ENCODE data around the gene CA9. TPM values are rescaled to one million over a fixed set of nuclear protein-coding genes. Genes with fewer than 3 reads are reported as not detected.

Gene CA9
- total RNA-seq, 1 donor from 2014 or later: not detected

DNA sequence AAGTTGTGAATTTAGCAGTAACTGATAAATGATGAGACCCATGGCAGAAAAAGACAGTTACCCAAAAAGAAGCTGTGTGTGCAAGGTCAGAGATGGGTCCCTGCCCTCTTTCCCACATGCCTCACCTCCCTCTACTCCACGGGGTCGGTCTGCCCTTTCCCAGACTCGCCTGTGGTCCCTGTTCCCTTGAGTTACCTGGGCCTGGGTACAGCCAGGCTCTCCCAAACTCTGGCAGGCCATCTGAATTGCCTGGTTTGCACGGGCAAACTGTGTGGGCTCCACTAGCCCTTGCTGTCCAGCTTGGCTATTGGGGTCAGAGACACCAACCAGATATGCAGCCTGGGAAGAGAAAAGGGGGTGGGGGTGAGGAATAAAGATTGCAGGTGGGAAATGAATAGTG lies 34.4 kb downstream of the CA9 start:
- no peaks in the 10 kb centered on the region for H3K9me3 Mint-ChIP-seq (ENCODE audit: unreplicated experiment)
- H3K27me3 Mint-ChIP-seq (ENCODE audit: low read depth, unreplicated experiment): no peaks in the 10 kb centered on the region
- H3K9me3 ChIP-seq (ENCODE audit: insufficient read depth, low read depth, low read length): no peaks in the 10 kb centered on the region
- peaks cover 58% of the 10 kb centered on the region for H3K79me2 ChIP-seq (ENCODE audit: insufficient read depth, low read length)
- no peak for TF ChIP-seq EZH2 (IDR thresholded peaks at IDR 0.05; ENCODE audit: insufficient read depth, low read length)
- TF ChIP-seq, protein P1, sequence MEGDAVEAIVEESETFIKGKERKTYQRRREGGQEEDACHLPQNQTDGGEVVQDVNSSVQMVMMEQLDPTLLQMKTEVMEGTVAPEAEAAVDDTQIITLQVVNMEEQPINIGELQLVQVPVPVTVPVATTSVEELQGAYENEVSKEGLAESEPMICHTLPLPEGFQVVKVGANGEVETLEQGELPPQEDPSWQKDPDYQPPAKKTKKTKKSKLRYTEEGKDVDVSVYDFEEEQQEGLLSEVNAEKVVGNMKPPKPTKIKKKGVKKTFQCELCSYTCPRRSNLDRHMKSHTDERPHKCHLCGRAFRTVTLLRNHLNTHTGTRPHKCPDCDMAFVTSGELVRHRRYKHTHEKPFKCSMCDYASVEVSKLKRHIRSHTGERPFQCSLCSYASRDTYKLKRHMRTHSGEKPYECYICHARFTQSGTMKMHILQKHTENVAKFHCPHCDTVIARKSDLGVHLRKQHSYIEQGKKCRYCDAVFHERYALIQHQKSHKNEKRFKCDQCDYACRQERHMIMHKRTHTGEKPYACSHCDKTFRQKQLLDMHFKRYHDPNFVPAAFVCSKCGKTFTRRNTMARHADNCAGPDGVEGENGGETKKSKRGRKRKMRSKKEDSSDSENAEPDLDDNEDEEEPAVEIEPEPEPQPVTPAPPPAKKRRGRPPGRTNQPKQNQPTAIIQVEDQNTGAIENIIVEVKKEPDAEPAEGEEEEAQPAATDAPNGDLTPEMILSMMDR (IDR thresholded peaks at IDR 0.05; ENCODE audit: insufficient read depth, low read depth, low read length): no peak
- no peaks in the 10 kb centered on the region for H3K4me1 ChIP-seq (ENCODE audit: insufficient read depth, low read length)
- H4K20me1 ChIP-seq (ENCODE audit: insufficient read depth, low read length): peaks cover 90% of the 10 kb centered on the region
- DNase-seq (ENCODE audit: low read depth) (no peak), FAIRE-seq (no peak)
- peak overlapping the region; percentile 4 for H3K27ac Mint-ChIP-seq (ENCODE audit: unreplicated experiment)
- H3K36me3 ChIP-seq (ENCODE audit: insufficient read depth, low read length): peaks cover 88% of the 10 kb centered on the region
- H3K27ac ChIP-seq (ENCODE audit: low read depth, low read length): no peak overlapping the region
- no peak overlapping the region for H3K4me2 ChIP-seq (ENCODE audit: low read length)
- H3K27me3 ChIP-seq (ENCODE audit: insufficient read depth, low read length): no peaks in the 10 kb centered on the region
- no peak overlapping the region for H3K9ac ChIP-seq (ENCODE audit: low read length)
- H3K4me1 Mint-ChIP-seq (ENCODE audit: low read depth, unreplicated experiment): no peaks in the 10 kb centered on the region
- H3K4me3 ChIP-seq (ENCODE audit: insufficient read depth, low read depth, low read length): no peak overlapping the region
- no peak overlapping the region for H2AFZ ChIP-seq (ENCODE audit: low read depth, low read length)
- peaks cover 46% of the 10 kb centered on the region for H3K36me3 Mint-ChIP-seq (ENCODE audit: low read depth, unreplicated experiment)
- no peak overlapping the region for H3K4me3 Mint-ChIP-seq (ENCODE audit: unreplicated experiment)

DNA sequence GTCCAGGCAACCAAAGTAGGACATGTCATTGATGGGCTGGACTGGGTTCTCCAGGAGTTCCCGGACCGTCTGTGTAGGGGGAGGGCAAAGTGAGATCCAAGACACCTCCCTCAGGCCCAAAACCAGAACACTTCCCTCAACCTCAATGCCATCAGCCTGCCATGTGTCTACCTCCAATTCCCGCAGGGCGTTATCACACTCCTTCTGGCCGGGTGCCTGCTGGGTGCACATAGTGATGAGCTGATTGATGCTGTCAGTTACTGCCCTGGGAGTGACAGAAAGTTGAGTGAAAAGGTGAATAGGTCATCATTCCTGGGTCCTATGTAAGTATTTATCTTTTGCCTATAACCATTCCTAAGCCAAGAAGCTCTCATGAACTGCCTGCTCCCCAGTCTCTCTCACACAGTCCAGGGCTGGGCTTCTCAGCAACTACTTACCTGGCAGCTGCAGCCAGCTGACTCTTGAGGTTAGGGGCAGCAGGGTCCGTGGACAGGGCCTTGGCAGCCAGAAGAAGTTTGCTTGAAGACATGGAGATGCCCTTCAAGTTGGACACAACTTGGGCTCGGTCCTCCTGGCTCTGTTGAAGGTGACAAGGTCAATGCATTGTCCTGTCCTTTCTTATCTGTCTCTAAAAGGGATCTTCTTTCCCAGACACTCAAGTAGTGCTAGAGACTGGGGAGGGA lies 37.2 kb downstream of the CA9 start:
- H3K9ac ChIP-seq (ENCODE audit: low read length): no peak overlapping the region
- Mint-ChIP-seq H3K4me3 (ENCODE audit: unreplicated experiment) (no peak overlapping the region), H3K27me3 (ENCODE audit: low read depth, unreplicated experiment) (no peaks in the 10 kb centered on the region), H3K36me3 (ENCODE audit: low read depth, unreplicated experiment) (peaks cover 44% of the 10 kb centered on the region), H3K9me3 (ENCODE audit: unreplicated experiment) (no peaks in the 10 kb centered on the region), H3K4me1 (ENCODE audit: low read depth, unreplicated experiment) (peaks cover 9% of the 10 kb centered on the region), H3K27ac (ENCODE audit: unreplicated experiment) (no peak overlapping the region)
- H3K4me2 ChIP-seq (ENCODE audit: low read length): no peak overlapping the region
- H3K9me3 ChIP-seq (ENCODE audit: insufficient read depth, low read depth, low read length): no peaks in the 10 kb centered on the region
- peaks cover 86% of the 10 kb centered on the region for H3K36me3 ChIP-seq (ENCODE audit: insufficient read depth, low read length)
- no peak overlapping the region for H3K4me3 ChIP-seq (ENCODE audit: insufficient read depth, low read depth, low read length)
- no peak overlapping the region for H3K27ac ChIP-seq (ENCODE audit: low read depth, low read length)
- no peak for FAIRE-seq
- peaks cover 90% of the 10 kb centered on the region for H4K20me1 ChIP-seq (ENCODE audit: insufficient read depth, low read length)
- no peaks in the 10 kb centered on the region for H3K27me3 ChIP-seq (ENCODE audit: insufficient read depth, low read length)
- H2AFZ ChIP-seq (ENCODE audit: low read depth, low read length): no peak overlapping the region
- no peak for DNase-seq (ENCODE audit: low read depth)
- H3K79me2 ChIP-seq (ENCODE audit: insufficient read depth, low read length): peaks cover 60% of the 10 kb centered on the region
- no peaks in the 10 kb centered on the region for H3K4me1 ChIP-seq (ENCODE audit: insufficient read depth, low read length)
- TF ChIP-seq, protein P1 (IDR thresholded peaks at IDR 0.05; ENCODE audit: insufficient read depth, low read depth, low read length): no peak
- TF ChIP-seq EZH2 (IDR thresholded peaks at IDR 0.05; ENCODE audit: insufficient read depth, low read length): no peak

Data from astrocyte (in vitro differentiated cells and primary cell).